Bronchial epithelial cell (primary cell): ENCODE results near the gene SLC36A1. TPM values are rescaled to one million over a fixed set of nuclear protein-coding genes. Genes with fewer than 3 reads are reported as not detected.

Experiments
- DNase-seq: peaks from one replicate; pipeline ENCODE4 v3.0.0-alpha.2; 2010; ENCODE audit warnings: low read depth
- FAIRE-seq: peaks from 2 replicates; lab custom pipeline; 2011; peaks lifted over from hg19 to GRCh38; lab: Jason Lieb, UNC
- H3K27me3 ChIP-seq: 2 replicates; pipeline ENCODE4 v1.5.1; 2011; ENCODE audit warnings: low read length; ENCODE audit not compliant: control insufficient read depth, insufficient read depth
- H3K36me3 ChIP-seq: 2 replicates; pipeline ENCODE4 v1.5.1; 2011; ENCODE audit warnings: low read length; ENCODE audit not compliant: control insufficient read depth, insufficient read depth
- H3K4me3 ChIP-seq: 2 replicates; pipeline ENCODE4 v1.5.1; 2011; ENCODE audit warnings: mild to moderate bottlenecking, low read depth, low read length, control low read depth
- total RNA-seq: library from RNA; depleted of rRNA; stranded (reverse); fragments of >200 nt; gene quantifications from 2 replicates; pipeline ENCODE4 v1.2.1, GENCODE V29; 2014
- TF ChIP-seq, protein P1 (sequence below): IDR thresholded peaks from 2 replicates; pipeline ENCODE4 v1.5.1; 2011; ENCODE audit warnings: mild to moderate bottlenecking, moderate library complexity, low read length, control low read depth, inconsistent platforms; ENCODE audit not compliant: insufficient read depth, severe bottlenecking

The SLC36A1 gene
- 4.5 and 4.9 TPM in 2 replicates for total RNA-seq

DNA sequence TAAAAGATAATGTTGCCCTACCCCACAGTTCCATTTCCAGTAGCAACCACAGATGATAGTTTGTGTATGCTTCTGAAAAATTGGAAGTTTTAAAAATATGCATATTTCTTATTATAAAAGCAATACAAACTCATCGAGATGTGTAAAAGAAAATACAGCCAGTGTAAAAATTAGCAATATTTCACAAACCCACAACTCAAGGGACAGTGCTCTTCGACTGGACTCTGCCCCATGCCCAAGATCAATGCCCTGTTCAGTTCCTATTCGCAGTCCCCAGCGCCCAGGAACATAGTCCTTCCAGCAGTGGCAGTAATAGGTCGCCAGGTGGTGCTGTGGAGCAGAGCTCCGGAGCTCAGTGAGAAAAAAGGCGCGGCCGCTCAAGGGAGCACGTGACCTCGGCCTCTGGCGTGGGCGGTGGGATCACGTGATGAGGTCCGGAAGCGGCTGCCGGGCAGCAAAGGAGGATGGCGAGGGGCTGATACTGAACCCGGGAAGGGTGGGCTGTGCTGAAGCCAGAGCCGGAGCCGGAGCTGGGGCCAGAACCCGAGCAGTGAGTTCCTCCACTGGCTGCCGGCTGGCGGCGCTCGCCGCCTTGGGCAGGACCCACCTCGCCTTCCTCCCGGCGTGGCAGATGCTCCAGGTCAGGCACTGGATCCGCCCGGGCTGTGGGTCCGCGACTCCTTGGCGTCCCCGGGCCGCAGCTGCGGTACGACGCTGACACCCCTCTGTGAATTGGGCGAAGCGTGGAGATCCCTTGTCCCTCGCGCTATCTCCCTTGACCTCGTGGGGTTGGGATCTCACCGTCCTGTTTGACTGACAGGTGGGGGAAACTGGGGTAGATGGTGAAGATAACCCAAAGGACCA lies at the start of gene SLC36A1:
TSS of gene SLC36A1 (plus strand) at position 430 of the 864 bp plus-strand sequence. CDS start 11,190 bp downstream, outside the sequence.
- Histone ChIP-seq H3K36me3 (no peaks in the 10 kb centered on the region), H3K4me3 (peak within 1 kb of the TSS; percentile 51), H3K27me3 (peaks cover 2% of the 10 kb centered on the region)
- DNase-seq (peak; percentile 81), FAIRE-seq (no peak)
- TF ChIP-seq, protein P1, sequence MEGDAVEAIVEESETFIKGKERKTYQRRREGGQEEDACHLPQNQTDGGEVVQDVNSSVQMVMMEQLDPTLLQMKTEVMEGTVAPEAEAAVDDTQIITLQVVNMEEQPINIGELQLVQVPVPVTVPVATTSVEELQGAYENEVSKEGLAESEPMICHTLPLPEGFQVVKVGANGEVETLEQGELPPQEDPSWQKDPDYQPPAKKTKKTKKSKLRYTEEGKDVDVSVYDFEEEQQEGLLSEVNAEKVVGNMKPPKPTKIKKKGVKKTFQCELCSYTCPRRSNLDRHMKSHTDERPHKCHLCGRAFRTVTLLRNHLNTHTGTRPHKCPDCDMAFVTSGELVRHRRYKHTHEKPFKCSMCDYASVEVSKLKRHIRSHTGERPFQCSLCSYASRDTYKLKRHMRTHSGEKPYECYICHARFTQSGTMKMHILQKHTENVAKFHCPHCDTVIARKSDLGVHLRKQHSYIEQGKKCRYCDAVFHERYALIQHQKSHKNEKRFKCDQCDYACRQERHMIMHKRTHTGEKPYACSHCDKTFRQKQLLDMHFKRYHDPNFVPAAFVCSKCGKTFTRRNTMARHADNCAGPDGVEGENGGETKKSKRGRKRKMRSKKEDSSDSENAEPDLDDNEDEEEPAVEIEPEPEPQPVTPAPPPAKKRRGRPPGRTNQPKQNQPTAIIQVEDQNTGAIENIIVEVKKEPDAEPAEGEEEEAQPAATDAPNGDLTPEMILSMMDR, result peak; percentile 93

DNA sequence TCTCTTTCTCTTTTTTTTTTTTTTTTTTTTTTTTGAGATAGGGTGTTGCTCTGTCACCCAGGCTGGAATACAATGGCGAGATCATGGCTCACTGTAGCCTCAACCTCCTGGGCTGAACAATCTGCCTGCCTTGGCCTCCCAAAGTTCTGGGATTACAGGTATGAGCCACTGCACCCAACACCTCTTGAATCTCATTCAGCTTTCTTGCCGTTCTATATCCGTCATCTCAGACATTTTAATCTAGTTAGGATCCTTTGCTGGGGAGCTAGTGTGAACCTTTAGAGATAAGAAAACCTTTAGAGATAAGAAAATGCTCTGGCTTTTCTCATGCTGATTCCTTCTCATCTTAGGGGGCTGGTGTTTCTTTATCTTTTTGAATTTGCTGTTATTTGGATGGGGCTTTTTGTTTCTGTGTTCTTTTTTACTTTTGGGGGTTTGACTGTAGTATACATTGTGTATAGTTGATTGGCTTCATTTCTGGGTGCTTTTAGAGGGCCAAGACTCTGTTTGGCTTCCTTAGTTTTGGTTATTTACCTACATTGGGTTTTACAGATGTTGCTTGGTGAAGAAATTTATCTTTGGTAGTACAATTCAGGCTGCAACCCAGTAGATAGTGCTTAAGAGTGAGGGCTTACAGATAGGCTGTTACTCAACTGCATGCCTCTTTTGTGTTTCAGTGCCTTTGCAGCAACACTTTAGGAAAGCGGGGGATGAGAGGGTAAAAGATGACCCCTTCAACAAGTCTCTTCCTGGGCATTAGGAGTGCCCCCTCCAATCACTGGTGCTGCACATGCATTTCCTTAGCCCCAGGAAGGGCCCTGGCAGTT lies 41.9 kb upstream of the SLC36A1 start:
- no peak for DNase-seq

GRCh38 chr5:151406322-151406947 lies 41.0 kb upstream of the SLC36A1 start:
- H3K36me3 ChIP-seq, result no peaks in the 10 kb centered on the region
- H3K27me3 ChIP-seq, result peaks cover 1% of the 10 kb centered on the region
- TF ChIP-seq, protein P1, result peak; percentile 62
- FAIRE-seq (peak; percentile 28), DNase-seq (peak; percentile 15)
- H3K4me3 ChIP-seq, result no peak overlapping the region

More for the DNA sequence above, 41.9 kb upstream of the SLC36A1 start:
- Histone ChIP-seq H3K27me3 (no peaks in the 10 kb centered on the region), H3K4me3 (no peak overlapping the region), H3K36me3 (no peaks in the 10 kb centered on the region)
- TF ChIP-seq, protein P1, result no peak
- FAIRE-seq, result no peak

- Histone ChIP-seq H3K27me3 (peaks cover 2% of the 10 kb centered on the region), H3K4me3 (no peak overlapping the region), H3K36me3 (no peaks in the 10 kb centered on the region)
- TF ChIP-seq, protein P1, result no peak
- DNase-seq, result no peak
- no peak for FAIRE-seq
These were observed 38.7 kb upstream of the SLC36A1 start for GRCh38 chr5:151408591-151409230.

- DNase-seq (no peak), FAIRE-seq (no peak)
- no peak overlapping the region for H3K4me3 ChIP-seq
- H3K27me3 ChIP-seq, result peaks cover 2% of the 10 kb centered on the region
- TF ChIP-seq, protein P1, result no peak
- H3K36me3 ChIP-seq, result no peaks in the 10 kb centered on the region
These were observed 33.6 kb upstream of the SLC36A1 start for GRCh38 chr5:151413800-151414199.
